GM12878 (cell line): ENCODE measurements around the gene SLC35E2B. TPM values are rescaled to one million over a fixed set of nuclear protein-coding genes. Genes with fewer than 3 reads are reported as not detected.

Experiments used
- ASH2L ChIP-seq: fragments of 300-600, 200-600 bp; sonication (generic); IDR thresholded peaks from 2 replicates; pipeline ENCODE4 v1.6.1; 2017; ENCODE audit warnings: low read depth, mild to moderate bottlenecking, borderline replicate concordance
- ATF3 ChIP-seq: IDR thresholded peaks from 2 replicates; pipeline ENCODE4 v1.6.1; 2011; ENCODE audit warnings: low read depth, mild to moderate bottlenecking, low read length, moderate library complexity, borderline replicate concordance; ENCODE audit errors: extremely low read depth
- BMI1 ChIP-seq: fragments of 450-650 bp; IDR thresholded peaks from 2 replicates; pipeline ENCODE4 v1.6.1; 2016; ENCODE audit warnings: mild to moderate bottlenecking, moderate library complexity, borderline replicate concordance
- CHD1 ChIP-seq: IDR thresholded peaks from 2 replicates; pipeline ENCODE4 v1.6.1; 2012; ENCODE audit warnings: low read depth, low read length, improper control_type of control experiment
- CHD2 ChIP-seq: IDR thresholded peaks from 2 replicates; pipeline ENCODE4 v1.6.1; 2011; ENCODE audit warnings: low read depth, low read length, improper control_type of control experiment, borderline replicate concordance
- ELK1 ChIP-seq: IDR thresholded peaks from 2 replicates; pipeline ENCODE4 v1.6.1; 2012; ENCODE audit warnings: low read depth, low read length, improper control_type of control experiment
- EP300 ChIP-seq, 2 experiments: fragments of 150-350 bp in 1 of 2; IDR thresholded peaks; 2 replicates each; pipeline ENCODE4 v1.6.1; 2011 to 2012; ENCODE audit warnings: low read depth in 2 of 2, low read length in 2 of 2, borderline replicate concordance in 1 of 2, improper control_type of control experiment in 1 of 2, inconsistent platforms in 1 of 2; ENCODE audit not compliant: control insufficient read depth in 1 of 2
- HCFC1 ChIP-seq: fragments of 150-350 bp; IDR thresholded peaks from 2 replicates; pipeline ENCODE4 v1.6.1; 2014; ENCODE audit warnings: low read length
- IRF5 ChIP-seq: fragments of 450-650 bp; IDR thresholded peaks from 2 replicates; pipeline ENCODE4 v1.6.1; 2017; ENCODE audit warnings: borderline replicate concordance
- MYB ChIP-seq: fragments of 150-350 bp; IDR thresholded peaks from 2 replicates; pipeline ENCODE4 v1.6.1; 2014; ENCODE audit warnings: mild to moderate bottlenecking, low read depth, low read length, borderline replicate concordance
- MYC ChIP-seq: IDR thresholded peaks from 2 replicates; pipeline ENCODE4 v1.6.1; 2011; ENCODE audit warnings: mild to moderate bottlenecking, low read length, moderate library complexity, inconsistent platforms; ENCODE audit not compliant: insufficient read depth, insufficient replicate concordance, insufficient read length, severe bottlenecking
- NBN ChIP-seq: fragments of 450-650 bp; IDR thresholded peaks from 2 replicates; pipeline ENCODE4 v1.6.1; 2016
- NFYA ChIP-seq: IDR thresholded peaks from 2 replicates; pipeline ENCODE4 v1.6.1; 2011; ENCODE audit warnings: low read depth, mild to moderate bottlenecking, low read length, improper control_type of control experiment, borderline replicate concordance
- NKRF ChIP-seq: fragments of 450-650 bp; conservative IDR thresholded peaks from 2 replicates; pipeline ENCODE4 v1.6.1; 2017; ENCODE audit warnings: mild to moderate bottlenecking, moderate library complexity
- PAX5 ChIP-seq: IDR thresholded peaks from 2 replicates; pipeline ENCODE4 v1.6.1; 2011; ENCODE audit warnings: low read depth, low read length, borderline replicate concordance
- POLR2AphosphoS5 ChIP-seq: IDR thresholded peaks from 2 replicates; pipeline ENCODE4 v1.6.1; 2011; ENCODE audit warnings: mild to moderate bottlenecking, low read length, inconsistent platforms
- RAD21 ChIP-seq: IDR thresholded peaks from 2 replicates; pipeline ENCODE4 v1.6.1; 2011; ENCODE audit warnings: mild to moderate bottlenecking, low read depth, low read length, moderate library complexity; ENCODE audit not compliant: insufficient read depth
- SIN3A ChIP-seq: IDR thresholded peaks from 2 replicates; pipeline ENCODE4 v1.6.1; 2012; ENCODE audit warnings: low read depth, low read length, improper control_type of control experiment
- SIX5 ChIP-seq: IDR thresholded peaks from 2 replicates; pipeline ENCODE4 v1.6.1; 2011; ENCODE audit warnings: mild to moderate bottlenecking, low read depth, low read length, moderate library complexity; ENCODE audit not compliant: severe bottlenecking
- TAF1 ChIP-seq: IDR thresholded peaks from 2 replicates; pipeline ENCODE4 v1.6.1; 2011; ENCODE audit warnings: mild to moderate bottlenecking, low read depth, low read length, borderline replicate concordance
- USF1 ChIP-seq: IDR thresholded peaks from 2 replicates; pipeline ENCODE4 v1.6.1; 2011; ENCODE audit warnings: borderline replicate concordance, low read depth, mild to moderate bottlenecking, moderate library complexity, mixed read lengths, low read length; ENCODE audit not compliant: insufficient read depth; ENCODE audit errors: extremely low read length
- YY1 ChIP-seq: IDR thresholded peaks from 2 replicates; pipeline ENCODE4 v1.6.1; 2011; ENCODE audit warnings: low read depth, mild to moderate bottlenecking, low read length
- ZZZ3 ChIP-seq: IDR thresholded peaks from 2 replicates; pipeline ENCODE4 v1.6.1; 2011; ENCODE audit warnings: low read depth; ENCODE audit not compliant: control insufficient read depth, insufficient read length
- polyA plus RNA-seq, 11 experiments: library from polyadenylated mRNA; depleted of rRNA in 4 of 11; unstranded in 6 of 11; stranded (reverse) in 5 of 11; fragments of >200 nt; fragmentation: Nextera tagmentation in 4 of 11; fragmentation: Illumina TruSeq in 1 of 11; extraction: Ambion mirVana in 4 of 11; extraction: Trizol in 1 of 11; gene quantifications; 1 replicate in 1 of 11; 2 replicates in 10 of 11; pipeline versions ENCODE4 v1.2.1 to v1.2.3, GENCODE V29; 2011 to 2016; ENCODE audit warnings: inconsistent platforms in 2 of 11, missing spikeins in 2 of 11, low read depth in 1 of 11
- total RNA-seq, 4 experiments: library from RNA; depleted of rRNA in 3 of 4; stranded (reverse); fragments of >200 nt in 3 of 4; fragmentation: Illumina TruSeq in 1 of 4; extraction: Trizol in 1 of 4; gene quantifications; 2 replicates each; pipeline versions ENCODE4 v1.2.1 to v1.2.3, GENCODE V29; 2013 to 2021

Gene SLC35E2B
- total and polyA plus RNA-seq, 10 of the 15 experiments (the other 5 are each of a cell fraction or from before 2014, with no cell fraction given) = 2.6 to 36.7 (median 18.6) TPM

GRCh38 chr1:1615256-1616044 lies 77.1 kb downstream of the SLC35E2B start, which contains the start of gene MIB2 (continued):
- TF ChIP-seq ASH2L = no peak
- no peak for TF ChIP-seq ZZZ3
- TF ChIP-seq NBN = peak; percentile 83
- peak; percentile 88; the same call in 1 of the 2 replicates for TF ChIP-seq CHD1
- peak; percentile 81 for TF ChIP-seq SIX5
- TF ChIP-seq EP300 (IDR thresholded peaks at IDR 0.05; ENCODE audit: borderline replicate concordance in 1 of 2, control insufficient read depth in 1 of 2, low read depth in 2 of 2, low read length in 2 of 2) = no peak; a peak in 1 of 4 replicates
- peak; percentile 73; the same call in 1 of the 2 replicates for TF ChIP-seq ATF3
- TF ChIP-seq MYB = no peak
- peak; percentile 52; the same call in 1 of the 2 replicates for TF ChIP-seq TAF1
- peak; percentile 12; the same call in 1 of the 2 replicates for TF ChIP-seq CHD2
- TF ChIP-seq MYC = no peak
- TF ChIP-seq NKRF = 0 out of 2 replicates have a peak, but pooled peaks have one; percentile 72
- peak; percentile 82 for TF ChIP-seq HCFC1
- TF ChIP-seq NFYA = no peak
- no peak for TF ChIP-seq IRF5
- peak; percentile 60; the same call in 1 of the 2 replicates for TF ChIP-seq YY1
- peak; percentile 78 for TF ChIP-seq ELK1
- TF ChIP-seq RAD21 = no peak
- TF ChIP-seq BMI1 = peak; percentile 97
- TF ChIP-seq USF1 = peak; percentile 14
- TF ChIP-seq POLR2AphosphoS5 = peak; percentile 83
- peak; percentile 88; the same call in 1 of the 2 replicates for TF ChIP-seq SIN3A
- peak; percentile 51; the same call in 1 of the 2 replicates for TF ChIP-seq PAX5
